OCI-LY7 (cell line): ENCODE data around the gene ELF4. TPM values are rescaled to one million over a fixed set of nuclear protein-coding genes. Genes with fewer than 3 reads are reported as not detected.

Experiments
- BruUV-seq: library from RNA; stranded (reverse); fragments of 400-500 nt; replicated peaks from 2 replicates; lab custom pipeline; 2021; lab: Mats Ljungman, UMichigan
- CTCF ChIA-PET: fragments of 300-600 bp; sonication (Branson Sonifier 250); formaldehyde crosslinking; loops from one replicate; lab custom pipeline; 2022; ENCODE audit warnings: antibody characterized with exemption; ENCODE audit not compliant: unreplicated experiment; lab: Charles Lee
- POLR2A ChIA-PET: fragments of 300-600 bp; sonication (Branson Sonifier 250); formaldehyde crosslinking; loops from one replicate; lab custom pipeline; 2022; ENCODE audit warnings: antibody characterized with exemption; lab: Charles Lee
- DNase-seq: peaks from one replicate; pipeline ENCODE4 v3.0.0-alpha.2; 2015; ENCODE audit warnings: low spot score
- H2AFZ ChIP-seq: fragments of 200-600 bp; sonication (generic), shearing (Covaris generic); 2 replicates; pipeline ENCODE4 v1.6.1; 2014; ENCODE audit warnings: mild to moderate bottlenecking, antibody characterized with exemption, low read length, moderate library complexity
- H3K27ac ChIP-seq: fragments of 200-600 bp; sonication (generic); 2 replicates; pipeline ENCODE4 v1.5.1; 2014; ENCODE audit warnings: mixed run types, low read depth, mild to moderate bottlenecking, moderate library complexity, low read length, inconsistent platforms; ENCODE audit not compliant: poor library complexity, severe bottlenecking
- H3K36me3 ChIP-seq: fragments of 200-600 bp; sonication (generic); 2 replicates; pipeline ENCODE4 v1.6.1; 2014; ENCODE audit warnings: mild to moderate bottlenecking, antibody characterized with exemption, low read length, moderate library complexity, mixed read lengths; ENCODE audit not compliant: insufficient read depth
- H3K4me1 ChIP-seq: fragments of 200-600 bp; sonication (generic); 2 replicates; pipeline ENCODE4 v1.5.1; 2014; ENCODE audit warnings: mild to moderate bottlenecking, low read length; ENCODE audit not compliant: insufficient read depth, poor library complexity, severe bottlenecking
- H3K4me2 ChIP-seq: fragments of 200-600 bp; sonication (generic); 2 replicates; pipeline ENCODE4 v1.6.1; 2014; ENCODE audit warnings: mild to moderate bottlenecking, low read length
- H3K4me3 ChIP-seq: fragments of 200-600 bp; sonication (generic); 2 replicates; pipeline ENCODE4 v1.5.1; 2014; ENCODE audit warnings: mild to moderate bottlenecking, low read depth, low read length; ENCODE audit not compliant: poor library complexity, severe bottlenecking
- H3K79me2 ChIP-seq: fragments of 200-600 bp; sonication (generic); 2 replicates; pipeline ENCODE4 v1.6.1; 2016; ENCODE audit warnings: low read depth, mild to moderate bottlenecking, low read length, moderate library complexity, mixed read lengths; ENCODE audit not compliant: insufficient read depth
- H3K9me2 ChIP-seq: fragments of 200-600 bp; sonication (generic); 2 replicates; pipeline ENCODE4 v1.6.1; 2016; ENCODE audit warnings: mild to moderate bottlenecking, low read length, mixed read lengths; ENCODE audit not compliant: insufficient read depth
- H3K9me3 ChIP-seq: fragments of 200-600 bp; sonication (generic); 2 replicates; pipeline ENCODE4 v1.6.1; 2014; ENCODE audit warnings: mild to moderate bottlenecking, mixed run types, low read length, mixed read lengths
- H4K20me1 ChIP-seq: fragments of 200-600 bp; sonication (generic); 2 replicates; pipeline ENCODE4 v1.6.1; 2014; ENCODE audit warnings: mild to moderate bottlenecking, antibody characterized with exemption, low read length, moderate library complexity, mixed read lengths; ENCODE audit not compliant: insufficient read depth
- EZH2phosphoT487 ChIP-seq: fragments of 200-600 bp; sonication (generic); IDR thresholded peaks from 2 replicates; pipeline ENCODE4 v1.6.1; 2018; ENCODE audit warnings: low read depth, borderline replicate concordance, mild to moderate bottlenecking, mixed run types, antibody characterized with exemption, low read length, moderate library complexity, mixed read lengths
- intact Hi-C: fragments of 100-400 bp; cut with micrococcal nuclease; formaldehyde crosslinking; loops from one replicate; pipeline ENCODE4 v1.10.0; 2022; ENCODE audit not compliant: unreplicated experiment
- total RNA-seq, 2 experiments: library from RNA; depleted of rRNA in 1 of 2; stranded (reverse); fragments of >200 nt in 1 of 2; shearing (Covaris generic) in 1 of 2; gene quantifications; 2 replicates each; pipeline ENCODE4 v1.2.3, GENCODE V29; 2014 to 2022
- TF ChIP-seq, protein P1 (sequence below): fragments of 200-600 bp; sonication (generic); conservative IDR thresholded peaks from 2 replicates; pipeline ENCODE4 v1.5.1; 2014; ENCODE audit warnings: mild to moderate bottlenecking, antibody characterized with exemption, low read length, moderate library complexity, mixed read lengths

ELF4 gene
- total RNA-seq, 2 experiments from 2014 or later: 15.0 to 27.3 TPM

DNA sequence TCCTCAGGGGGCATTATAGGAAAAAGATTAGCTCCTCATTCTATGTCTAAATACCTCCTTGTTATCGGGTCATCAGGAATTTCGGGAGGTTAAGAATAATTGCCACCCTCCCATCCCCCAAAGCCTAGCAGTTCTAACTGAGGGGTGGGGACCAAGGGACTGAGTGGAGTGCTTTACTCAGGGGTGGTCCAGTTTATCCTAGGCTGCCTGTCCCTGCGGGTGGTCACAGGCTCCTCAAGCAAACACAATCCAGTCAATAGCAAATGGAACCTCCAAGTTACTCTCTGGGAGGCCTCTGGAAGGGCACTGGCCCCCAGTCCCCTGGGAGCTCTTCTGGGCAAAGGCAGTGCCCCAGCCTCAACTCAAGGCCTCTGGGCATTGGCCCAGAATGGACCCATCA, 6.7 kb downstream of the ELF4 start:
- intact Hi-C loops: no loop called here
- CTCF ChIA-PET: no interaction called here
- H3K27ac ChIP-seq: no peak overlapping the region
- H3K36me3 ChIP-seq: 0 out of 2 replicates have a peak, but pooled peaks cover 4% of the 10 kb centered on the region
- H3K9me2 ChIP-seq: no peaks in the 10 kb centered on the region
- BruUV-seq: no TSS peak
- peaks cover 6% of the 10 kb centered on the region for H3K4me1 ChIP-seq
- no peak overlapping the region for H2AFZ ChIP-seq
- H4K20me1 ChIP-seq: no peaks in the 10 kb centered on the region
- TF ChIP-seq EZH2phosphoT487: no peak
- TF ChIP-seq, protein P1, sequence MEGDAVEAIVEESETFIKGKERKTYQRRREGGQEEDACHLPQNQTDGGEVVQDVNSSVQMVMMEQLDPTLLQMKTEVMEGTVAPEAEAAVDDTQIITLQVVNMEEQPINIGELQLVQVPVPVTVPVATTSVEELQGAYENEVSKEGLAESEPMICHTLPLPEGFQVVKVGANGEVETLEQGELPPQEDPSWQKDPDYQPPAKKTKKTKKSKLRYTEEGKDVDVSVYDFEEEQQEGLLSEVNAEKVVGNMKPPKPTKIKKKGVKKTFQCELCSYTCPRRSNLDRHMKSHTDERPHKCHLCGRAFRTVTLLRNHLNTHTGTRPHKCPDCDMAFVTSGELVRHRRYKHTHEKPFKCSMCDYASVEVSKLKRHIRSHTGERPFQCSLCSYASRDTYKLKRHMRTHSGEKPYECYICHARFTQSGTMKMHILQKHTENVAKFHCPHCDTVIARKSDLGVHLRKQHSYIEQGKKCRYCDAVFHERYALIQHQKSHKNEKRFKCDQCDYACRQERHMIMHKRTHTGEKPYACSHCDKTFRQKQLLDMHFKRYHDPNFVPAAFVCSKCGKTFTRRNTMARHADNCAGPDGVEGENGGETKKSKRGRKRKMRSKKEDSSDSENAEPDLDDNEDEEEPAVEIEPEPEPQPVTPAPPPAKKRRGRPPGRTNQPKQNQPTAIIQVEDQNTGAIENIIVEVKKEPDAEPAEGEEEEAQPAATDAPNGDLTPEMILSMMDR: no peak
- H3K4me2 ChIP-seq: no peak overlapping the region
- POLR2A ChIA-PET: interaction anchor here (0.6 kb wide), 1 partner anchor 10 kb away, joined by 5 read pairs; no protein-coding TSS in a partner anchor
- DNase-seq: no peak
- peaks cover 64% of the 10 kb centered on the region; the same call in 1 of the 2 replicates for H3K79me2 ChIP-seq
- no peak overlapping the region for H3K4me3 ChIP-seq
- H3K9me3 ChIP-seq: no peaks in the 10 kb centered on the region

DNA sequence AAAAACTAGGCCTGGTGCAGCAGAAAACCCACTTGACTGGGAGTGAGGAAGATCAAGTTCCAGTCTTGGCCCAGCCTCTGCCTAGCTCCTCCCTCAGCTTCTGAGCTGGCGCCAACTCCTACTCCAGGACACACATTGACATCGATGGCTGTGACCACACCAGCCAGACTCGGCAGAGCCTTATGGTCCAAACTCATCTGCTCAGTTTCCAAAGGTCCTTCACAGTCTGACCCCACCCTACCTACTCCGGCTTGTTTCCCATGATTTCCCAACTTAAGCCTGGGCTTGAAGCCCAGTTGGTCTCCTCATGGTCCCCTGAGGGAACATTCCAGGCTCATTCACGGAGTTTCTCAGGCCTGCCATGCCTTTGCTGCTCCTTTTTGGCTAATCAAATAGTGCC, 10.1 kb downstream of the ELF4 start:
- intact Hi-C loops: no loop called here
- H3K4me3 ChIP-seq: no peak overlapping the region
- H3K9me2 ChIP-seq: no peaks in the 10 kb centered on the region
- no peaks in the 10 kb centered on the region for H3K4me1 ChIP-seq
- H3K4me2 ChIP-seq: no peak overlapping the region
- CTCF ChIA-PET: interaction anchor here (0.6 kb wide), 1 partner anchor 39 kb away, joined by 4 read pairs; no protein-coding TSS in a partner anchor
- POLR2A ChIA-PET: no interaction called here
- H4K20me1 ChIP-seq: no peaks in the 10 kb centered on the region
- no peak overlapping the region for H2AFZ ChIP-seq
- no peak for TF ChIP-seq EZH2phosphoT487
- no peaks in the 10 kb centered on the region for H3K9me3 ChIP-seq
- peaks cover 55% of the 10 kb centered on the region; the same call in 1 of the 2 replicates for H3K79me2 ChIP-seq
- 0 out of 2 replicates have a peak, but pooled peaks cover 2% of the 10 kb centered on the region for H3K36me3 ChIP-seq
- no TSS peak for BruUV-seq
- no peak for DNase-seq
- H3K27ac ChIP-seq: no peak overlapping the region

DNA sequence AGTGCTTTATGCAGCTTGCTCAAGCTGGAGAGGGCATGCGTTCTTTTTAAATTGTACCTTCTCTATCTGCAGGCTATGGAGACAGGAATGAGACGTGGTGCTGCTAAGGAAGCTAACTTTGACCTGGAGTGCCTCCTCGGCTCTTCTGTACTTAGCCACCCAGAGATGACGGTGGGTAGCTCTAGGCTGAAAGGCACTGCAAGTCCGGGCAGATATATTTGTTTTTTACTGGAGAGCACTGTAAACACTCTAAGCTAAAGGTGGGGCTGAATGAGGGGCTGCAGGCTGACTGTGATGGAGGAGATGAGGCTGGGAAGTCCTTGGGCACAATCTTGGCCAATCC, 12.1 kb downstream of the ELF4 start:
- no peak overlapping the region for H3K4me2 ChIP-seq
- no peaks in the 10 kb centered on the region for H3K9me2 ChIP-seq
- CTCF ChIA-PET: no interaction called here
- no peak overlapping the region for H3K27ac ChIP-seq
- no peak overlapping the region for H2AFZ ChIP-seq
- TF ChIP-seq EZH2phosphoT487: no peak
- TF ChIP-seq, protein P1: no peak
- H3K36me3 ChIP-seq: no peaks in the 10 kb centered on the region
- POLR2A ChIA-PET: no interaction called here
- peaks cover 47% of the 10 kb centered on the region; the same call in 1 of the 2 replicates for H3K79me2 ChIP-seq
- BruUV-seq: no TSS peak
- H3K9me3 ChIP-seq: no peaks in the 10 kb centered on the region
- H3K4me3 ChIP-seq: no peak overlapping the region
- intact Hi-C loops: no loop called here
- no peak for DNase-seq
- H4K20me1 ChIP-seq: no peaks in the 10 kb centered on the region
- peaks cover 6% of the 10 kb centered on the region for H3K4me1 ChIP-seq
